HG03280 (cell line): ENCODE results near the gene RPS19BP1.
A peak's percentile ranks its signal among the peaks of the same experiment; 100 is the strongest.
"Not testable (repeated sequence)": the region's sequence is repeated elsewhere in the genome, so short reads cannot be mapped to it uniquely, and the experiment has no call there.

ENCODE experiments used
- ATAC-seq: cut with Tn5 transposase; IDR thresholded peaks from one replicate; pipeline ENCODE4 v1.9.1; 2021; ENCODE audit warnings: mild to moderate bottlenecking, moderate library complexity; ENCODE audit not compliant: unreplicated experiment

RPS19BP1 gene

DNA sequence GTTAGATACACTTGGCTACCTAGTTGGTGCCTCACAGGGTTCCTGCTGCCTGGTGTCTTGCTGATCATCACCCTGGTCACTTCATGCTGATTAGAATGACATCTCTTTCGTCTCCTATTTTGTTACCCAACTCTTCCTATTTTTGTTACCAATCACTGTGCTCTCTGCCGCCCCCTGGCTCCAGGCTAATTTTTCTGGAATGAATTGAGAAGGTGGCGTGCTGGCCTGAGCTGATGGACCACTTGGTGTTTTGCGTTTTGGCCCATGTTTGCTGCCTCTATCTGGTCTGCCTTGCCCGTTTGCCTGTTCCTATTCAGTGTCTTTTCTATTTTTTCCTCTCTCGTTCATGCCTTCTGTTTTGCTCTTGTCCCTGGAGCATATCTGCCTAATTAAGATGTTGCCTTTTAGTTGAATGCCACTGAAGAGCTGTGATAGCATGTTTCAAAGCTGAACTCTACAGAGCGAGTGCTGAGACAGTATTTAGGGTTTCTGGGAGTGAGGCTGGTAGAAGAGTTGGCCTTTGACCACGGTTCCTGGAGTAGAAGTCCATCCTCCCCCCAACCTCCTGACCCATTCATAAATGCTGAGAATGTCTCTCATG is 18.1 kb downstream of the RPS19BP1 start:
- no peak for ATAC-seq

DNA sequence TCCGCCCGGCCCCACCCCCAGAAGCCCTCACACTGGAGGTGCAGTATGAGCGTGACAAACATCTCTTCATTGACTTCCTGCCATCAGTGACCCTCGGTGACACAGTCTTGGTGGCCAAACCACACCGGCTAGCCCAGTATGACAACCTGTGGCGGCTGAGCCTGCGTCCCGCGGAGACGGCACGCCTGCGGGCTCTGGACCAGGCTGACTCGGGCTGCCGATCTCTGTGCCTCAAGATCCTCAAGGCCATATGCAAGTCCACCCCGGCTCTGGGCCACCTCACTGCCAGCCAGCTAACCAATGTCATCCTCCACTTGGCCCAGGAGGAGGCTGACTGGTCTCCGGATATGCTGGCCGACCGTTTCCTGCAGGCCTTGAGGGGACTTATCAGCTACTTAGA is 18.8 kb downstream of the RPS19BP1 start:
- no peak for ATAC-seq

DNA sequence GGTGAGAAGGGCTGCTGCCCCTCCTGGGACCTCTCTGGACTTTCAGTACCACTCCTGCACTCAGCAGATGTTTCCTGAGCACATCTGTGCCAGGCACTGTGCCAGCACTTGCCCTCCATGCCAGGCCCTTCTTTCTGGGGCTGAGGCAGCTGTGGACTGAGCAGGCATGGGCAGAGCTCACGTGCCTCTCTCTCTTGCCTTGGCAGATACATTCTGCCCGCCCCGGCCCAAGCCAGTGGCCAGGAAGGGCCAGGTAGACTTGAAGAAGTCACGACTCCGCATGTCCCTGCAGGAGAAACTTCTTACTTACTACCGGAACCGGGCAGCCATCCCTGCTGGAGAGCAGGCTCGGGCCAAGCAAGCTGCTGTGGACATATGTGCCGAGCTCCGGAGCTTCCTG is 20.5 kb downstream of the RPS19BP1 start:
- ATAC-seq: no peak

DNA sequence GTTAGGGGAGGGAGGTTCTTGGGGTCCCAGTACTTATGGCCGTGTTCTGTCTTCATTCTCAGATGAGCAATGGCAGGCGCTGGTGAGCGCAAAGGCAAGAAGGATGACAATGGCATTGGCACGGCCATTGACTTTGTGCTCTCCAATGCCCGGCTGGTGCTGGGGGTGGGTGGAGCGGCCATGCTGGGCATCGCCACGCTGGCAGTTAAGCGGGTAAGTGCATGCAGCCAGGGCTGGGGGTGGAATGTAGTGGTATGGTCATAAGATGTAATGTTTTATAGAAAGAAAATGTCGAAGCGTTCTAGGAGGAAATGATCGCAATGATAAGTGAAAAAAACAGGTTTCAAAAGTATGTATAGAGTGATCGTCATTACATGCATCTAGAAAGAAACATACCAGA is 21.3 kb downstream of the RPS19BP1 start:
- no peak for ATAC-seq

DNA sequence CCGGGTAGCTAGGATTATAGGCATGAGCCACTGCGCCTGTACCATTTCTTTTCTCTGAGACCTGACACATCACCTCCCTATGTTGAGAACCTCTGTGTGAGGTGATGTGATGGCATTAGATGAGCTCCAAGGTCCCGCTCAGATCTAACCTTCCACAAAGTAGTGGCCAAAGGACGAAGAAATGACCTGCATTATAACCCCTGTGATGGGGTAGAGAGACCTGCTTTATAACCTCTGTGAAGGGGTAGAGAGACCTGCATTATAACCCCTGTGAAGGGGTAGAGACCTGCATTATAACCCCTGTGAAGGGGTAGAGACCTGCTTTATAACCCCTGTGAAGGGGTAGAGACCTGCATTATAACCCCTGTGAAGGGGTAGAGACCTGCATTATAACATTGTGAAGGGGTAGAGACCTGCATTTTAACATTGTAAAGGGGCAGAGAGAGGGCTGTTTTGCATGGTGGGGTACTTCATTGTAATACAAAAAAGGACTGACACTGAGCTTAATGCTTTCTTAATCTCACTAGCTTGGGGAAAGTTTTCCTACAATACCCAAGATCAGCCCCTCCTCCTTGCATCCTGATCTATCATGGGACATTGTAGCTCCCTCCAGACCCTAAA is 21.9 kb downstream of the RPS19BP1 start:
- no peak for ATAC-seq

DNA sequence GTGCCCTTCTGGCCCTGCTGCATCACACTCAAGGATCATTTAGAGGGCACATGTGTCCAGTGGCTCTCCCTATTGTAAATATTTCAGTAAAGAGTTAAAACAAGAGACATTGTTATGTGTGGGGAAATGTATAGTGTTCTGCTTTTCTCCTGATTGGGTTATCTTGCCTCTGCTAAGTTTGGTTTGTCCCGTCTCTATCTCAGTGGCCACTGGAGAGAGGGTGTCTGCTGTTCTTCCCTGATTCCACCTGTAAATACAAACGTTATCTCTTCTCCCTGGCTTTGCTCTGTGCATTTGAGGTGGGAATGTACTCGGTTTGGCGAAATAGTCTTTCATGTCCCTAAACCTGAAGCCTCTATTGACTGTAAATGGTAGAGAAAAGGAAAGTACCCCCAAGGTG is 24.2 kb downstream of the RPS19BP1 start:
- no peak for ATAC-seq

DNA sequence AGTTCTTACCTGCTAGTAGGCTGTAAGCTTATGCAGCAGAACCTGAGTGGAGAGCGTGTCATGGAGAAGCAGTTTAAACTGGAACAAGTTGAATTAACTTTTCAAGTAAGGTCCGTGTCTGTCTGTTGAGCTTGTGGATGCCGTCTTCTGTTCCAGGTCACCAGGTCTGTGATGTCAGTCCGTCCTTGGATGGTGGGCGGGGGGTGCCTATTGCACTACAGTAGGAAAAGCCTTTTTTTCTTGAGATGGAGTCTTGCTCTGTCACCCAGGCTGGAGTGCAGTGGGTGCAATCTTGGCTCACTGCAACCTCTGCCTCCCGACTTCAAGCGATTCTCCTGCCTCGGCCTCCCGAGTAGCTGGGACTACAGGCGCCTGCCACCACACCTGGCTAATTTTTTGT is 25.5 kb downstream of the RPS19BP1 start:
- ATAC-seq: not testable (repeated sequence)

DNA sequence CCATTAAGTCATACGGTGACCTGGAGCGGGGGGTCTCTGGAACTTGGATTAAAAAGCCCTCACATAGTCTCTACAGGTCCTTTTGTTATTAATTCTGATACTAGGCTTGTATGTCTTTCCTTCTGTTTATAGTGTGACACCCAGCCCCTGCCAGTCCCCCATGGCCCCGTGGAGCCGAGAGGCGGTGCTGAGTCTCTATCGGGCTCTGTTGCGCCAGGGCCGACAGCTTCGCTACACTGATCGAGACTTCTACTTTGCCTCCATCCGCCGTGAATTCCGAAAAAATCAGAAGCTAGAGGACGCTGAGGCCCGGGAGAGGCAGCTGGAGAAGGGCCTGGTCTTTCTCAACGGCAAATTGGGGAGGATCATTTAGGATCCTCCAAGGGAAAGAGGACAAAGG is 28.5 kb downstream of the RPS19BP1 start:
- ATAC-seq: no peak

DNA sequence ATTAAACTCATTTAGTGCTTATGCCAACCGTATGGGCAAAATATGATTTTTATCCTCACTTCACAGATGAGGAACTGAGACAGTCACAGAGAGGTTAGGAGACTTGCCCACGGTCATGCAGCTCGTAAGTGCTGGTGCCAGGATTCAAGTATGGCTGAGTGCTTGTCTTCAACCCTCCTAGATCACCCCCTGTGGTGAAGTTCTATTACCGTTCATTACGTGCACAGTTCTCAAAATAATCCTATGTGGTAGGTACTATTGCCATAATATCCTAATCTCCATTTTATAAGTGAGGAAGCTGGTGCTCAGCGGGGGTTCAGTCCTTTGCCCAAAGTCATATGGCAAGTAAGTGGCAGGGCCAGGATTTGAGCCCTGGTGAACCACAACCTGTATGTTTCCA is 28.9 kb downstream of the RPS19BP1 start:
- no peak for ATAC-seq

DNA sequence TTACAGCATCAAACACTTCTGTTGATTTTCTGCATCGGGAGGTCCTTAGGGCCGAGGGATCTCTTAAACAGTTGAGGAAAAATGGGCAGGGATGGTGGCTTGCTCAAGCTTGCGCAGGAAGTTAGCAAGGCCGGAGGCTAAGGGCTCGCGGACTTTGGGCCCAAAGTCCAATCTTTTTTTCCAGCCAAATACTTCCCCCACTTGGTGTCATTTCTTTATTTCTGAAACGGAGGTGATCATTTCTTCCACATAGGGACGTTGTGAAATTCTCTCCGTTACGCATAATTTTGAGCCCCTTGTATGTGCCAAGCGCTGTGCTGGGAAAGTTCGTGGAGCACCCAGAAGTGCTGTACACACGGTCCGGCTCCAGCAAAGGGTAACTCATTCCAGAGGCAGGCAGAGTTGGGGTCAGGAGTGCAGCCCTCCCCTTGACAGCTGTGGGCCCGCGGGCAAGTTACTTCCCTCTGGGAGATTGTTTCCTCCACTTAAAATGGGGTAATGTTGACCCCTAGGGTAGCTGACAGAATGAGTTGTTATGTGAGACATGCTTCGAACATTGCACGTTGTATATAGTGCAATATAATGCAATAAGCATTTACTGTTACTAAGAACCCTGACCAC is 29.6 kb downstream of the RPS19BP1 start:
- no peak for ATAC-seq

DNA sequence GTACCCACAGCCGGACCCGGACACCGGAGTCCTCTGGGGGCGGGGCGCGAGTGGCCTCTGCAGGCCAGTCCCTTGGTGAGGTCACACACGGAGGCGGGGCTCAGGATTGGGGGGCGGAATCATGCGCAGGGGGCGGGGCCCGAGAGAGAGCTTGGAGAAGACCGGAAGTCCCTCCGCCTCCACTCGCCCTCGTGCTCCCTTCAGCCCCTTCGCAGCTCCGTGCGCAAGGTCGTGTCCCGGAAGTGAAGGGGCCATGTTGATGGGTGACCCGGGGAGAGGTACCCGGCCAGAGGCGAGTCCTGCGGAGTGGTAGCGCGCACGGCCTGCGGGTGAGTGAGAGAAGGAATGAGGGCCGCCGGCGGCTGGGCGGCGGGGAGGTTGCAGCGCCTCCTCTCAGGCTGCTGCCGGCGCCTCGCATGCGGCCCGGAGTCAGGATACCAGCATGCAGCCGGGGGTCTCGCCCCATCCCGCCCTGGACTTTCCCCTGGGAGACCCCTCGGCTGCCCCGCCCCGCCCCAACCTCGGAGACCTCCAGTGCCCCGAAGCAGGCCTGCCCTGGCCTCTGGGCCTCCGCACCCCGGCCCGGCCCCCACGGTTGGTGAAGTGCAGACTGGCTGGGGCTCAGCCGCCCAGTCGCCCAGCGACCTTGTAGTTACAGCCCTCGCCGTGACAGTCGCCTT is 30.3 kb downstream of the RPS19BP1 start, which contains the start of gene MIEF1:
TSS of gene MIEF1 (plus strand) at position 182 of the 680 bp plus-strand sequence. CDS start 9,005 bp downstream, outside the sequence.
- ATAC-seq: peak; percentile 83

DNA sequence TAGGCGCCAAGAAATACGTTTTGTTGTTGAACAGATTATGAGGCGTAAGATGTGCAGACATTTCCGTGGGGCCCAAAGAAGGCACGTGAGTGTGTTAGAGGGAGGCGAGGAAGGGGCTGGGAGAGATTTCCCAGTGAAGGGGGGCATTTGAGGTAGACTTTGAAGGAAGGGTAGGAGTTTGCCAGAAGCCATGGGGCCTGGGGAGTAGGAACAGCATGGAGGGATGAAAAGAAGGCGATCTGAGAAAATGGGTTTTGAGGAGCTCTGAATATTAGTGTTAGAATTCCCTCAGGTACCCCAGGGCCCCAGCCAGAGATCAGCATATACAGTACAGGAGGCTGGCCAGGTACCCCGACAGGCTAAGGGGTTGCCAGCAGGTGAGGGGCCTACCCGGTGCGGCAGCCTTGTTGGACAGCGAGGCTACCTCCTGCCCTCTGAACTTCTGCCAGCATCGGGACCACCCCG is 30.9 kb downstream of the RPS19BP1 start:
- ATAC-seq: no peak

DNA sequence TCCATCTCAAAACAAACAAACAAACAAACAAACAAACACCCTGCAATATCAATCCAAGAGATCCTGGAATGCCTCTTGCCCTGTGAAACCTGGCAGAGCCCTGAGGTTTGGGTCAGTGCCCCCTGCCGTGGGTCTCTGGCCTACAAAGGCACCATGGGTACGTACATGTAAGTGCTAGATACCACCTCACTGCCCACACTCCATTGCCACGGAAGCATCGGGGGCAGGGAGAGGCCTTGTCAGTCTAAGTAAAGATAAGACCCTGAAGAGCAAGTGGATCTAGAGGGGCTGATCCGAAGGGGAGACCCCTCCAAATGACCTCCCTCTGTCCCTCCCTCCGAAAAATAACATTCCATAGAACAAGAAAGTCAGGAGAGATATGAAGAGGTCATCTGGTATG is 32.4 kb downstream of the RPS19BP1 start:
- no peak for ATAC-seq

DNA sequence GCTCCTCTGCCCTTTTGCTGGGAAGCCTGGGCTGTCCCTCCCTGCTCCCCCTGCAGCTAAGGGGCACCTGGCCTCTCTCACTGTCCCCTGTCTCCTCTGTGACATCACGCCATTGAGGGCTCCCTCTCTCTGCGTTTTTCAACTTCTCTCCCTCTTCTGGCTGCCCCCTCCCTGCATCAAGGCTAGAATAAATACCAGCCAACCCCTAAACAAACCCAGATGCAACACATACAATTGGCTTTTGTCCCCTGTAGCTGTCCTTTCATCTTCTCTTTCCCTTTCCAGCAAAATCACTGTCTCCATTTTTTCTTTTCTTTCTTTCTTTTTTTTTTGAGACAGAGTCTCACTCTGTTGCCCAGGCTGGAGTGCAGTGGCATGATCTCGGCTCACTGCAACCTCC is 33.7 kb downstream of the RPS19BP1 start:
- ATAC-seq: no peak

DNA sequence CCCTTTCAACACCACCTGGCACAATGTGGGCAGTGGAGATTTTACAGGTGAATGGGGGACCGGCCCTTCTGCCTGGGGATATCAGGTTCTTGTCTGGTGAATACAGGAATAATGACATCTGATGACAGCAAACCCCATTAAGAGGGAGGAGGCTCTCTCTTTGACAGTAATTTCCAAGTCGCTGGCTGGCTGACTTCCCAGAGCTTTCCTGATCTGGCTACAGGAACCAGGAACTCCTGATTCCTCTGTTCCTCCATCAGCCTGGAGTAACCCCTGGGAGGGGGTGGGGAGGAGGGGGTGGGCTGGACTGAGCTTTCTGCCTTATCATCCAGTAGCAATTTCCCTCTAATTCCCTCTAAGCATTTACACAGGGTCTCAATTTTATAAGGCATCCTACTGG is 34.2 kb downstream of the RPS19BP1 start:
- no peak for ATAC-seq

DNA sequence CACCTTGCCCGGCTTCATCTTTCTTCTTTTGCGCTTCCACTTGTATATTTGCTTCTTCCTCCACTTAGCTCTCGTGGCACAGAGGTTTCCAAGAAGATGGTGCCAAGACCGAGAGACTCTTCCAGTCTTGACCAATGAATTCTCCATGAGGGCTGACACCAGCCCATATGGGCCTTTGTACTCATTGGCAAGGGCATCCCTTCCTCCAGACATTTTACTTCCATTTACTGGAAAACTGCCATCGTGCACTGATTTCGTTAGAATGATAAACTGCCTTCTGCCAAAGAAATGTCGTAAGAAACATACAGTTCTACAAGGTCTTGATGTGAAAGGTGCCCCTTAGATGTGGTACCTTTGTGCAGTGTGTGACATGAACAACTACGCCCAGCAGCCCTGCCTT is 35.1 kb downstream of the RPS19BP1 start:
- ATAC-seq: no peak

DNA sequence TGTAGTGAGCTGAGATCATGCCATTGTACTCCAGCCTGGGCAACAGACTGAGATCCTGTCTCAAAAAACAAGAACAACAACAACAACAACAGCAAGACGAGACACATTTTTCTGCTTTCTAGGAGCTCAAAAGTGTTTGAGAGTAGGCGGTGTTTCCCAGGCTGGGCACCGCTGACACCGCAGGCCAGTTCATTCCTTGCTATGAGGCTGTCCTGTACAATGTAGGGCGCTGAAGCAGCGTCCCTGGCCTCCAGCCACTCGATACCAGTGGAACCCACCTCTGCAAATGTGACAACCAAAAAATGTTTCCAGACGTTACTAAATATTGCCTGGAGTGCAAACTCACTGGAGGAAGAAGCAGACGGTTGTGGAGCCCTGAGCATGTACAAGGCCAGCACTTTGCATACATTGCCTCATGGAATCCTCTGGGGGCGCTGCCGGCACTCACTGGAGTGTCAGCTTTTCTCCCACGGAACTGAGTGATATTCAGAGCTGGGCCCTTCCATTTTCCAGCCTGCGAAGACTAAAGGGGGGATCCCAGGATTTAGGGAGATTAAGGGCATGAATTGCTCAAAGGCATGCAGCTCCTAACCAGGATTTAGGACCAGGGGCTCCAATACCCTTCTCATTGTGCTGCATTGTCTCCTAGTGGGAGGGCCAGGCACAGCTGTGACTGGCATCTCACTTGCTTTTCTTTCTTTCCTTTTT is 36.3 kb downstream of the RPS19BP1 start:
- no peak for ATAC-seq

DNA sequence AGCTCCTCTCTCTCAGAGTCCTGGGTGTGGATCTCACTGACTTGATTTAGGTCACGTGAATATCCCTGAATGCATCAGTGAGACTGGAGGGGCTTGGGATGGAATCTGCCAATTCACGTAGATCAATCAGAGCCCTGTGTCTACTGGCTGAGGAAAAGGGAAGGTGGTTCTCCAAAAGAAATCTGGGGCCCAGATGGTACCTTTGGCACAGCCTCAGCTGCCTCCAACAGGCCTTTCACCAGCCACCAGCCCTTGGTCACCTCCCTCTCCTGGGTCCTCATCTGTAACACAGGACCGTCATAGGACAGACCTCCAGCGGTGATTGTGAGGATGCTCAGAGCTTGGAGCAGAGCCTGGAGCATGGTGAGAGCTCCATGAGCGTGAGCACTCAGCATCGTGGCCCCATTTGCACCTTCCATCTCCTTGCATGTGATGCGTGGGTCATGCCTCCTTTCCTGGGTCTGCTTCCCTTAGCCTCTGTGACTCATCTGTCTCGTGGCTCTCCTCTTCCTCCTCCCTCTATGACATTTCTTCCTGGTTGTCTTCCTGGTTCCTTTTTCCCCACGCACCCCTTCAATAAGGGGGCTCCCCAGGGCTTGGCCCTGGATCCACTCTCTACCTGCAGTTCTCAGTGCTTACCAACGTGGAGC is 38.0 kb downstream of the RPS19BP1 start:
- ATAC-seq: no peak

DNA sequence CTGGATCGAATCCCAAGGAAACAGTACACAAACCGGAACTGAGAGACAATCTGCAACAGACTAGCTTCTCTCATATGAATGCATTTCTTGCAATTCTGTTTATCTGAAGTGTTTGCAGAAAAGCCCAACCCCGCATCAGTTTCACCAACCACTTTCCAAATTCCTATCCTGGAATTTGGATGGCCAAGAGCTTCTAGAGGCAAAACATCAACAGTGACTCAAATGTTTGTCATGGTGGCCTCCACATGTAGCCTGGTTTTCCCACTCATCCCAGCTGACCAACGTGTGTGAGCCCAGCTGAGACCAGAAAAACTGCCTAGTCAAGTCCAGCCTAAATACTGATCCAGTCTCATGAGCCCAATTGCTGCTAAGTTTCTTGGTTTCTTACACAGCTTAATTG is 38.8 kb downstream of the RPS19BP1 start:
- ATAC-seq: no peak

DNA sequence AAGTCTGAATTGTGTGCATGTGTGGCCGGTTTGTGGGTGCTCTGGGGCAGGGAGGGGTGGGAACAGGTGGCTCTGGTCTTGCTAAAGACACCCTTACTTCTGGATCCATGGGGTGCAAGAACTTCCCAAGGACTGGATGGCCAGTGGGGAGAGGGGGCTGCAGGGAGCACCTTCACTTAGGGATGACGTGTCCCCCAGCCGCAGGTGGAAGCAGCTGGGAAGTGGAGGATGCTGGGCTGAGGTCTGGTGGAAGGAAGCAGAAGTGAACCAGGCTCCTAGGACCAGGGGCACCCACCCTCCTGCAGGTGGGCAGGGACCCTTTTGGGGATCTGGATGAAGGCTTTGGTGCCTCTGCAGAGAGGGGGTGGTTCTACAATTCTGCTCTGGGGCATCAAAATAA is 40.4 kb downstream of the RPS19BP1 start:
- no peak for ATAC-seq

DNA sequence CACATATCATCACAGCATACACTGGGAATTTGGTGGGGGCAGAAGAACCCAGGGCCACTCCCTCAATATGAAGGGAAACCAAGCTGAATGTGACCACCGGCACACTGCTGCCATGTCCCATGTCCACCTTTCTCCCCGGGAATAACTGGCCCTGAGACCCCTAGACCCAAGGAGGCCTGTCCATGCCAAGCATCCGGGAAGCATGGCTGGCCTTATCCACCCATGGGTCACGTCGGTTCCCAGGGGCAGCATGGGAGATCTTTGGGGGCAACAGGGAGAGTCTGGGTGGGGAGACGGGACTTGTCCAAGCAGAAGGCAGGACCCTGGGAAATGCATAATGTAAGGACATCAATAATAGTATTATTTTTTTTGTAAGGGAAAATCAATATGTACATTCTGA is 40.9 kb downstream of the RPS19BP1 start:
- ATAC-seq: no peak
